Measurements from ENCODE around the gene TP53TG5. TPM values are rescaled to one million over a fixed set of nuclear protein-coding genes. Genes with fewer than 3 reads are reported as not detected.
"Not testable (repeated sequence)": the region's sequence is repeated elsewhere in the genome, so short reads cannot be mapped to it uniquely, and the experiment has no call there.

Gene TP53TG5
- total RNA-seq, 1 donor from 2014 or later: 0.80 TPM

- peaks cover 61% of the 10 kb centered on the region for H3K4me1 ChIP-seq
- intact Hi-C loops (cut with micrococcal nuclease): no loop called here
- no peak for TF ChIP-seq CTCF (IDR thresholded peaks at IDR 0.05; ENCODE audit: borderline replicate concordance)
Measured at GRCh38 chr20:45355209-45356084, 22.7 kb downstream of the TP53TG5 start.

GRCh38 chr20:45354423-45355208 is 23.5 kb downstream of the TP53TG5 start:
- no peak for TF ChIP-seq CTCF (IDR thresholded peaks at IDR 0.05; ENCODE audit: borderline replicate concordance)
- Histone ChIP-seq H3K27me3 (ENCODE audit: low read depth) (no peaks in the 10 kb centered on the region), H3K9me3 (replicated peaks) (no peaks in the 10 kb centered on the region), H3K36me3 (no peaks in the 10 kb centered on the region), H3K4me1 (peaks cover 55% of the 10 kb centered on the region), H3K4me3 (no peak overlapping the region), H3K27ac (replicated peaks) (peak overlapping the region; percentile 93)
- intact Hi-C loops (cut with micrococcal nuclease): no loop called here
- no peak for DNase-seq

More at GRCh38 chr20:45355209-45356084, 22.7 kb downstream of the TP53TG5 start:
- Histone ChIP-seq H3K4me3 (no peak overlapping the region), H3K36me3 (no peaks in the 10 kb centered on the region), H3K9me3 (replicated peaks) (no peaks in the 10 kb centered on the region), H3K27me3 (ENCODE audit: low read depth) (no peaks in the 10 kb centered on the region), H3K27ac (replicated peaks) (peak overlapping the region; percentile 93)
- DNase-seq: no peak

- Histone ChIP-seq H3K27me3 (ENCODE audit: low read depth) (no peaks in the 10 kb centered on the region), H3K27ac (replicated peaks) (peak overlapping the region; percentile 93), H3K4me1 (peaks cover 47% of the 10 kb centered on the region), H3K36me3 (no peaks in the 10 kb centered on the region), H3K4me3 (no peak overlapping the region), H3K9me3 (replicated peaks) (no peaks in the 10 kb centered on the region)
- intact Hi-C loops (cut with micrococcal nuclease): no loop called here
- no peak for DNase-seq
- TF ChIP-seq CTCF (IDR thresholded peaks at IDR 0.05; ENCODE audit: borderline replicate concordance): no peak
Measured at GRCh38 chr20:45353746-45354145, 24.4 kb downstream of the TP53TG5 start.

- Histone ChIP-seq H3K27me3 (ENCODE audit: low read depth) (no peaks in the 10 kb centered on the region), H3K4me3 (no peak overlapping the region), H3K27ac (replicated peaks) (peak overlapping the region; percentile 93), H3K9me3 (replicated peaks) (no peaks in the 10 kb centered on the region), H3K4me1 (peaks cover 45% of the 10 kb centered on the region), H3K36me3 (no peaks in the 10 kb centered on the region)
- no peak for TF ChIP-seq CTCF (IDR thresholded peaks at IDR 0.05; ENCODE audit: borderline replicate concordance)
- intact Hi-C loops (cut with micrococcal nuclease): no loop called here
- no peak for DNase-seq
Measured at GRCh38 chr20:45352729-45353128, 25.4 kb downstream of the TP53TG5 start.

GRCh38 chr20:45350795-45351194 is 27.3 kb downstream of the TP53TG5 start:
- H3K9me3 ChIP-seq (replicated peaks); DNase-seq; H3K27me3 ChIP-seq (ENCODE audit: low read depth); intact Hi-C loops (cut with micrococcal nuclease); H3K36me3 ChIP-seq; H3K4me3 ChIP-seq; H3K27ac ChIP-seq (replicated peaks): not testable (repeated sequence)
- H3K4me1 ChIP-seq: peaks cover 48% of the 10 kb centered on the region

Measured in left ventricle myocardium inferior (tissue), 1 donor.